Sciatic nerve (tissue), 2 donors: ENCODE data around the gene TPM3. TPM values are rescaled to one million over a fixed set of nuclear protein-coding genes. Genes with fewer than 3 reads are reported as not detected.
"Not testable (repeated sequence)": the region's sequence is repeated elsewhere in the genome, so short reads cannot be mapped to it uniquely, and the experiment has no call there.

Source experiments
- ATAC-seq: fragments of 200-7000 bp; cut with Tn5 transposase; one replicate; pipeline ENCODE4 v1.9.1; 2020; ENCODE audit warnings: mild to moderate bottlenecking, moderate library complexity
- DNase-seq: peaks from one replicate; pipeline ENCODE4 v3.0.0-alpha.2; 2020; ENCODE audit warnings: low spot score
- intact Hi-C: fragments of 100-400 bp; cut with DNase I; formaldehyde crosslinking; loops from one replicate; pipeline ENCODE4 v1.14.2; 2022
- total RNA-seq: library from RNA; stranded (reverse); fragmentation: NEBNext Ultra II Directional; extraction: Animal tissue kit (Norgen Biotek cat#: 25700); gene quantifications from one replicate; pipeline ENCODE4 v1.2.1, GENCODE V29; 2021
- donor health status: DM: no; HTN: no; CAD: no.
- donor health status: DM: no; HTN: no; CAD: no.

TPM3 gene
- total RNA-seq, 1 donor from 2014 or later: 229 TPM

GRCh38 chr1:154176337-154176736 is 15.6 kb downstream of the TPM3 start:
- intact Hi-C loops: loop anchor here (5.0 kb wide), 1 partner anchor 954 kb away; no protein-coding TSS in a partner anchor
- DNase-seq (no peak), ATAC-seq (peak; percentile 59)

GRCh38 chr1:154174654-154175053 is 17.2 kb downstream of the TPM3 start:
- ATAC-seq (no peak), DNase-seq (no peak)
- intact Hi-C loops: loop anchor here (5.0 kb wide), 1 partner anchor 952 kb away; no protein-coding TSS in a partner anchor

GRCh38 chr1:154171880-154172279 is 20.0 kb downstream of the TPM3 start:
- intact Hi-C loops: no loop called here
- ATAC-seq: no peak

GRCh38 chr1:154171223-154171583 is 20.7 kb downstream of the TPM3 start:
- ATAC-seq: no peak
- DNase-seq: no peak
- intact Hi-C loops: no loop called here

More at GRCh38 chr1:154171880-154172279, 20.0 kb downstream of the TPM3 start:
- no peak for DNase-seq

GRCh38 chr1:154170547-154171222 is 21.2 kb downstream of the TPM3 start:
- no peak for ATAC-seq
- DNase-seq: no peak
- intact Hi-C loops: no loop called here

GRCh38 chr1:154167461-154167860 is 24.4 kb downstream of the TPM3 start:
- ATAC-seq (no peak), DNase-seq (no peak)
- intact Hi-C loops: no loop called here

GRCh38 chr1:154166207-154166606 is 25.7 kb downstream of the TPM3 start:
- intact Hi-C loops: no loop called here
- DNase-seq (no peak), ATAC-seq (no peak)

GRCh38 chr1:154159554-154159953 is 32.3 kb downstream of the TPM3 start:
- DNase-seq (no peak), ATAC-seq (no peak)
- intact Hi-C loops: no loop called here

- DNase-seq (no peak), ATAC-seq (no peak)
- intact Hi-C loops: no loop called here
Measured at GRCh38 chr1:154158307-154159125, 33.4 kb downstream of the TPM3 start.

- DNase-seq (no peak), ATAC-seq (peak; percentile 50)
- intact Hi-C loops: no loop called here
Measured at GRCh38 chr1:154157520-154158306, 34.2 kb downstream of the TPM3 start.

GRCh38 chr1:154155251-154155650 is 36.6 kb downstream of the TPM3 start:
- DNase-seq: no peak
- ATAC-seq: peak; percentile 82
- intact Hi-C loops: no loop called here

GRCh38 chr1:154154534-154155191 is 37.2 kb downstream of the TPM3 start, which contains the start of gene NUP210L:
TSS of gene NUP210L (minus strand) at chr1:154155073.
- intact Hi-C loops: no loop called here
- peak; percentile 79 for DNase-seq
- peak; percentile 56 for ATAC-seq

GRCh38 chr1:154154053-154154452 is 37.8 kb downstream of the TPM3 start:
- no peak for DNase-seq
- ATAC-seq: no peak
- intact Hi-C loops: no loop called here

- intact Hi-C loops: no loop called here
- ATAC-seq (no peak), DNase-seq (no peak)
Measured at GRCh38 chr1:154151311-154151710, 40.6 kb downstream of the TPM3 start.

GRCh38 chr1:154148807-154149206 is 43.1 kb downstream of the TPM3 start:
- ATAC-seq: no peak
- no peak for DNase-seq
- intact Hi-C loops: no loop called here

GRCh38 chr1:154147505-154147904 is 44.4 kb downstream of the TPM3 start:
- ATAC-seq, intact Hi-C loops, DNase-seq: not testable (repeated sequence)

GRCh38 chr1:154145986-154146385 is 45.9 kb downstream of the TPM3 start:
- DNase-seq (no peak), ATAC-seq (no peak)
- intact Hi-C loops: no loop called here

- intact Hi-C loops: no loop called here
- no peak for ATAC-seq
- DNase-seq: no peak
Measured at GRCh38 chr1:154142358-154142757, 49.5 kb downstream of the TPM3 start.

- DNase-seq: no peak
- no peak for ATAC-seq
- intact Hi-C loops: no loop called here
Measured at GRCh38 chr1:154141240-154141639, 50.7 kb downstream of the TPM3 start.
